ENCODE measurements around the gene USP13. TPM values are rescaled to one million over a fixed set of nuclear protein-coding genes. Genes with fewer than 3 reads are reported as not detected.
A peak's percentile ranks its signal among the peaks of the same experiment; 100 is the strongest.
"Not testable (repeated sequence)": the region's sequence is repeated elsewhere in the genome, so short reads cannot be mapped to it uniquely, and the experiment has no call there.

USP13 gene
- polyA plus RNA-seq, 3 donors: 13.7 to 15.9 (median 15.7) TPM

DNA sequence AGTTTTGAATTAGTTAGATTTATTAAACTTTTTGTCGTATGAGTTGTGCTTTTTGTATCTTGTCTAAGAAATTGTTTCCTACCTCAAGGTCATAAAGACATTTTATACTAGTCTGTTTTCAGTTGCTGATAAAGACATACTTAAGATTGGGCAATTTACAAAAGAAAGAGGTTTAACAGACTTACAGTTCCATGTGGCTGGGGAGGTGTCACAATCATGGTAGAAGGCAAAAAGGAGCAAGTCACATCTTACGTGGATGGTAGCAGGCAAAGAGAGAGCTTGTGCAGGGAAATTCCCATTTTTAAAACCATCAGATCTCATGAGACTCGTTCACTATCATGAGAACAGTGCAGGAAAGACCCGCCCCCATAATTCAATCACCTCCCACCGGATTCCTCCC lies 30.4 kb downstream of the USP13 start:
- DNase-seq (ENCODE audit: extremely low read depth in 1 of 11, low read depth in 9 of 11, low spot score in 4 of 11): not testable (repeated sequence)

- DNase-seq (ENCODE audit: extremely low read depth in 1 of 11, low read depth in 9 of 11, low spot score in 4 of 11): no peak
Observed at GRCh38 chr3:179687967-179688535, 35.2 kb downstream of the USP13 start.

- DNase-seq (ENCODE audit: extremely low read depth in 1 of 11, low read depth in 9 of 11, low spot score in 4 of 11): no peak
Observed at GRCh38 chr3:179688850-179689249, 36.0 kb downstream of the USP13 start.

- DNase-seq (ENCODE audit: extremely low read depth in 1 of 11, low read depth in 9 of 11, low spot score in 4 of 11): no peak
Observed at GRCh38 chr3:179694731-179695130, 41.9 kb downstream of the USP13 start.

DNA sequence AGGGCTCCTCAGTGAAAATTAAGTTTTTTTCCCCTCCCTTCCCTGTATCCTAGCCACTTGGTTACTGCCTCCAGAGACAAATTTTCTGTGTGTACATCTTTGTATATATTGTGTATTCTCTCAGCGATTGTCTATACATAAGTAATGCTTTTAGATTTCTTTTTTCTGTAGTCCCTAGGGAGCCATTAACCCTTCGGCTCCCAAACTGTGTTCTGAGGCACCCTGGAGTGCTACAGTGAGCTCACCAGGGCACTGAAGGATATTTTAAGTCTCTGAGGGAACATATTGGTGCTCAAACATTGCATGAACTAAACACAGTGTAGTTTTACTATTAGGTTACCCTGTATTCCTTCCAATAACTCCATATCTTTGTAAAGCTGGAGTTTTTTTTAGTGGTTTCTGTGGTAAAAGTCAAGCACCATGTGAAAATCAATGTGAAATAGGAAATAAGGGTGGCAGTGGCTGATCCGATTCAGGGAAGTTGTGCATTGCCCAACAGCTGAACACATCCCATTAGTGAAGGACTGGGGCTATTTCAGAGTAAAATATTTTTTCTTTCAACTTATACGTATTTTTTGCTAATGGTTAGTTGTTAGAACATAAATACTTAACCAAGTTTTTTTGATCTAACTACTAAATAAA lies 43.0 kb downstream of the USP13 start:
- DNase-seq (ENCODE audit: extremely low read depth in 1 of 11, low read depth in 9 of 11, low spot score in 4 of 11): no peak

DNA sequence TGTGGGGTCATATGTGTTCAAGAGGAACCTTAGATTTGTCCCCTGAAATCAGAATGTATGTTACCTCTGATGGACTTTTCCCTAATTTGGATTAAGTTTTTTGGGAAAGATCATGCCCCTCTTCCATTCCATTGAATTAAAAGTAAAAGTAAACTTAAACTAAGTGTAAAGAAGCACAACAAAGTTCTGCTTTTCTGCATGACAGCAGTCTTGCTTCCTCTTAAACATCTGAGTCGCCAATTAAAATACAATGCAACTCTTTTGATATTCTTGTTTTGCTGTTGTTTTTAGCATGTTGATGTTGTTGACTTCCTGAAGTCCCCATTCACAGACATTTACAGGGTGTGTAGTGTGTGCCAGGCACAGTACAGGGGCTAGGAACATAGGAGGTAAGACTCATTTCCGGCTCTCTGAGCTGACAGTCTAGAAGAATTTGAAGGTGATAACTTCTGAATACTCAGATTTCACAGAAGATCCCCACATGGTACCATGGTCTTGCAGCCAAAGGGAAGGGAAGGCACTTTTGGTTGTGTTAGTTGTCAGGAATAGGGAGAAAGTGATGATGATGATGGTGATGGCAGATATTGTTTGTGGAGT lies 45.0 kb downstream of the USP13 start:
- DNase-seq (ENCODE audit: extremely low read depth in 1 of 11, low read depth in 9 of 11, low spot score in 4 of 11): no peak

DNA sequence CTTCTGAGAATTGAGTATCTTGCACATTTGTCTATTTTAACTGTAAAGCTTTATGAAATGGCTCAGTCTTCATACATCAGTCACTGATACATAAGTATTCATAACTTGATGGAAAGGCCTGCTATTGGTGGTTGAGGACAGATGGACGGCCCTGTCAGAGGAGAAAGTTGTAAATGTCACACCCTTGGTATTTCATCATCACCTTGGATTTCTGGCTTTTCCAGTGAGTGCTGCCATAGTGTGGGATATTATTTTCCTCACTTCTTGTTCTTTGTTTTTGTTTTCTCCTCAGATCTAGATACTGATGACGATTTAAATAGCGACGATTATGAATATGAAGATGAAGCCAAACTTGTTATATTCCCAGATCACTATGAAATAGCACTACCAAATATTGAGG lies 47.9 kb downstream of the USP13 start:
- no peak for DNase-seq (ENCODE audit: extremely low read depth in 1 of 11, low read depth in 9 of 11, low spot score in 4 of 11)

- no peak for DNase-seq (ENCODE audit: extremely low read depth in 1 of 11, low read depth in 9 of 11, low spot score in 4 of 11)
Observed at GRCh38 chr3:179701176-179701827, 48.5 kb downstream of the USP13 start.

GRCh38 chr3:179702271-179702947 lies 49.6 kb downstream of the USP13 start:
- DNase-seq (ENCODE audit: extremely low read depth in 1 of 11, low read depth in 9 of 11, low spot score in 4 of 11): no peak

DNA sequence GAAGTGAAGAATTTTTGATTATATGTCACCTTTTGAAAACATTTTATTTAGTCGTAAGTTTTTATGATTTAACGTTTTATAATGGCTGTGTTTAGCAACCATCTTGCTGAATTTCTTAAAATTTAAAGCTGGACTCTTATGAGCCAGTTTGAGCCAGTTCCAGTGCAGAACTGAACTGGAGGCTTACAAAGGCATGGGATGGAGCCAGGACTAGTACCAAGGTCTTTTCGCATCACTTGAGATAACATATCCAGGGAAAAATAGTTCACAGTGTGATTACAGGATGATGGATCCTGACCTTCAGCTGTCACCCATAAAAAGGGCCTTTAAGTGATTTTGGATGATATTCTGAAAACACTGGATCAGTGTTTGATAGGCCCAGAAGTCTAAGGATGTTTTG lies 51.0 kb downstream of the USP13 start:
- no peak for DNase-seq (ENCODE audit: extremely low read depth in 1 of 11, low read depth in 9 of 11, low spot score in 4 of 11)

DNA sequence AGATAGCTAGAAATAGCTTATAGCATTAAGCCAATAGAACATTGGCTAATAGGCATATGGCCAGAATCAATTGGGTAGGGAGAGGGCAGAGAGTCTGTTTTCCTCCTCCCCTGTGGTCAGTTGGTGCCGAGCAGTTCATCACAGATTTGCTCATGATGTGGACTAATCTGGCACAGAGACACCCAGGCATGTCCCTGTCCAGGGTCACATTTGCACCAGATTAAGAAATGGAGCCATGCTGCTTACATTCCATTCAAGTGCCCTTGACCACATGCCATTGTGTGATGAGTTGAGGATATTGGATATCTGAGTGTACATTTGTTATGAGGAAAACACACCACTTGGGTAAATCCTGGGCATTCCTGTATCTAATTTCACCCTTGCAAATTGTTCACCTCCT lies 53.4 kb downstream of the USP13 start:
- DNase-seq (ENCODE audit: extremely low read depth in 1 of 11, low read depth in 9 of 11, low spot score in 4 of 11): no peak

GRCh38 chr3:179710079-179710478 lies 57.2 kb downstream of the USP13 start:
- no peak for DNase-seq (ENCODE audit: extremely low read depth in 1 of 11, low read depth in 9 of 11, low spot score in 4 of 11)

GRCh38 chr3:179713643-179714090 lies 60.8 kb downstream of the USP13 start:
- peak in 3 of 11 donors; percentile 4 to 24 (median 18) for DNase-seq (ENCODE audit: extremely low read depth in 1 of 11, low read depth in 9 of 11, low spot score in 4 of 11)

- DNase-seq (ENCODE audit: extremely low read depth in 1 of 11, low read depth in 9 of 11, low spot score in 4 of 11): no peak
Observed at GRCh38 chr3:179715582-179715981, 62.7 kb downstream of the USP13 start.

- no peak for DNase-seq (ENCODE audit: extremely low read depth in 1 of 11, low read depth in 9 of 11, low spot score in 4 of 11)
Observed at GRCh38 chr3:179716226-179716625, 63.4 kb downstream of the USP13 start.

DNA sequence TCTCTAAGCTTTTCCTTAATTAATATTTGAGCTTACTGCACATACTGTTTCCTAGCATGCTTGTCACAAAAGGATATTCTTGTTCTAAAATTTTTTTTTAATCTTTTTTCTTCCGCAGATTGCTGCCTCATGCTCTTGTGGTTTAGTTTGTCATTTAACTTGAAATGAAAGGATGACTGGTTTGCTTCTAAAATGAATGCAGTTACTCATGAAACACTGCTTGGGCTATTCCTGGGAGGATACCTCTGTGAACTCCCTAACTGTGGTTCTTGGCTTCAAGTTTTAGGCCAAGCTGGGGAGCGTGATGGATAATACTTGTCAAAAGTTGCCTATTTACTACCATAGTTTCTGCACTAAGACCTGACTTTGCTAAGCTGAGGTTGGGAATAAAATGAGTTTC lies 64.0 kb downstream of the USP13 start:
- no peak for DNase-seq (ENCODE audit: extremely low read depth in 1 of 11, low read depth in 9 of 11, low spot score in 4 of 11)

- no peak for DNase-seq (ENCODE audit: extremely low read depth in 1 of 11, low read depth in 9 of 11, low spot score in 4 of 11)
Observed at GRCh38 chr3:179717219-179717618, 64.4 kb downstream of the USP13 start.

GRCh38 chr3:179719048-179719734 lies 66.4 kb downstream of the USP13 start:
- no peak for DNase-seq (ENCODE audit: extremely low read depth in 1 of 11, low read depth in 9 of 11, low spot score in 4 of 11)

- DNase-seq (ENCODE audit: extremely low read depth in 1 of 11, low read depth in 9 of 11, low spot score in 4 of 11): no peak
Observed at GRCh38 chr3:179720196-179720595, 67.4 kb downstream of the USP13 start.

All from renal cortex interstitium (tissue), 11 donors.